KMS-11 (cell line): ENCODE results near the gene SSBP2.

ENCODE experiments used
- H2AFZ ChIP-seq: fragments of 200-600 bp; sonication (generic); 2 replicates; pipeline ENCODE4 v1.6.1; 2016; ENCODE audit warnings: antibody characterized with exemption, mixed run types, low read depth
- H3K27ac ChIP-seq: fragments of 200-600 bp; sonication (generic); 2 replicates; pipeline ENCODE4 v1.6.1; 2016; ENCODE audit warnings: mild to moderate bottlenecking, mixed run types
- H3K27me3 ChIP-seq: fragments of 200-600 bp; sonication (generic); 2 replicates; pipeline ENCODE4 v1.6.1; 2017; ENCODE audit warnings: mild to moderate bottlenecking, low read depth, mixed run types, moderate library complexity; ENCODE audit not compliant: insufficient read depth
- H3K36me3 ChIP-seq: fragments of 200-600 bp; sonication (generic); 2 replicates; pipeline ENCODE4 v1.6.1; 2017; ENCODE audit warnings: mild to moderate bottlenecking, mixed run types; ENCODE audit not compliant: insufficient read depth
- H3K4me1 ChIP-seq: fragments of 200-600 bp; sonication (generic); 2 replicates; pipeline ENCODE4 v1.6.1; 2016; ENCODE audit warnings: mild to moderate bottlenecking, low read depth, mixed run types; ENCODE audit not compliant: poor library complexity, severe bottlenecking
- H3K4me2 ChIP-seq: fragments of 200-600 bp; sonication (generic); 2 replicates; pipeline ENCODE4 v1.7.0; 2016; ENCODE audit warnings: mild to moderate bottlenecking, mixed run types
- H3K4me3 ChIP-seq: fragments of 200-600 bp; sonication (generic); IDR thresholded peaks from 2 replicates; pipeline ENCODE4 v1.6.1; 2017; ENCODE audit warnings: low read depth, low read length, mixed read lengths; ENCODE audit not compliant: insufficient read depth
- H3K79me2 ChIP-seq: fragments of 200-600 bp; sonication (generic); 2 replicates; pipeline ENCODE4 v1.6.1; 2016; ENCODE audit warnings: low read depth, mixed run types; ENCODE audit not compliant: insufficient read depth
- H3K9ac ChIP-seq: fragments of 200-600 bp; sonication (generic); 2 replicates; pipeline ENCODE4 v1.6.1; 2016; ENCODE audit warnings: mild to moderate bottlenecking, mixed run types
- H4K20me1 ChIP-seq: fragments of 200-600 bp; sonication (generic); 2 replicates; pipeline ENCODE4 v1.6.1; 2016; ENCODE audit warnings: mild to moderate bottlenecking, mixed run types; ENCODE audit not compliant: insufficient read depth
- CTCF ChIP-seq: fragments of 200-600 bp; sonication (generic); conservative IDR thresholded peaks from 2 replicates; pipeline ENCODE4 v1.6.1; 2017; ENCODE audit warnings: low read depth, mild to moderate bottlenecking, antibody characterized with exemption, low read length, moderate library complexity, mixed read lengths

The SSBP2 gene

GRCh38 chr5:81755320-81755719 is 4.4 kb upstream of the SSBP2 start:
- Histone ChIP-seq H3K27ac (no peak overlapping the region), H3K4me2 (no peak overlapping the region), H3K36me3 (no peaks in the 10 kb centered on the region), H4K20me1 (no peaks in the 10 kb centered on the region), H3K79me2 (no peaks in the 10 kb centered on the region), H3K4me3 (no peak overlapping the region), H2AFZ (no peak overlapping the region), H3K27me3 (no peaks in the 10 kb centered on the region), H3K4me1 (peaks cover 12% of the 10 kb centered on the region), H3K9ac (no peak overlapping the region)
- TF ChIP-seq CTCF: no peak

- Histone ChIP-seq H3K4me2 (no peak overlapping the region), H3K79me2 (peaks cover 3% of the 10 kb centered on the region; the same call in 1 of the 2 replicates), H3K36me3 (no peaks in the 10 kb centered on the region), H3K4me1 (peaks cover 12% of the 10 kb centered on the region), H3K27ac (no peak overlapping the region), H2AFZ (no peak overlapping the region), H3K9ac (no peak overlapping the region), H3K4me3 (no peak overlapping the region), H3K27me3 (no peaks in the 10 kb centered on the region), H4K20me1 (no peaks in the 10 kb centered on the region)
- TF ChIP-seq CTCF: no peak
Measured at GRCh38 chr5:81754621-81755020, 3.7 kb upstream of the SSBP2 start.

GRCh38 chr5:81753429-81753828 is 2.5 kb upstream of the SSBP2 start:
- TF ChIP-seq CTCF: no peak

GRCh38 chr5:81752644-81752963 is 1.7 kb upstream of the SSBP2 start:
- no peak for TF ChIP-seq CTCF
- H3K4me2 ChIP-seq: peak overlapping the region; percentile 57
- peaks cover 26% of the 10 kb centered on the region for H3K4me1 ChIP-seq
- H3K27me3 ChIP-seq: no peaks in the 10 kb centered on the region
- H4K20me1 ChIP-seq: peaks cover 7% of the 10 kb centered on the region; the same call in 1 of the 2 replicates
- H3K9ac ChIP-seq: no peak overlapping the region
- H3K36me3 ChIP-seq: no peaks in the 10 kb centered on the region
- H3K27ac ChIP-seq: no peak overlapping the region
- H3K4me3 ChIP-seq: no peak overlapping the region
- H3K79me2 ChIP-seq: peaks cover 23% of the 10 kb centered on the region
- H2AFZ ChIP-seq: no peak overlapping the region; the same call in 1 of the 2 replicates

More at GRCh38 chr5:81753429-81753828, 2.5 kb upstream of the SSBP2 start:
- no peaks in the 10 kb centered on the region for H3K27me3 ChIP-seq
- no peak overlapping the region for H3K27ac ChIP-seq
- H3K9ac ChIP-seq: no peak overlapping the region
- no peak overlapping the region for H2AFZ ChIP-seq
- H3K4me2 ChIP-seq: no peak overlapping the region
- H3K36me3 ChIP-seq: no peaks in the 10 kb centered on the region
- peaks cover under 1% of the 10 kb centered on the region; the same call in 1 of the 2 replicates for H4K20me1 ChIP-seq
- peaks cover 18% of the 10 kb centered on the region for H3K4me1 ChIP-seq
- peaks cover 15% of the 10 kb centered on the region for H3K79me2 ChIP-seq
- H3K4me3 ChIP-seq: no peak overlapping the region
